Measurements from ENCODE around the gene KRTAP9-1. TPM values are rescaled to one million over a fixed set of nuclear protein-coding genes. Genes with fewer than 3 reads are reported as not detected.
"Not testable (repeated sequence)": the region's sequence is repeated elsewhere in the genome, so short reads cannot be mapped to it uniquely, and the experiment has no call there.

Gene KRTAP9-1
- total RNA-seq, 1 donor = not detected

- no peak for DNase-seq (ENCODE audit: low read depth)
- no peak within 1 kb of the TSS for H3K4me3 ChIP-seq (ENCODE audit: low read depth, low read length)
- no peak for TF ChIP-seq CTCF (IDR thresholded peaks at IDR 0.05; ENCODE audit: insufficient read depth, low read length)
Observed at GRCh38 chr17:41149652-41149985, 40.1 kb upstream of the KRTAP9-1 start, which contains the start of gene KRTAP4-5. Gene KRTAP4-5, minus strand, starts transcription at chr17:41149825. Its CDS starts 58 bp downstream, at chr17:41149767.

- no peak for DNase-seq (ENCODE audit: low read depth)
- no peak overlapping the region for H3K4me3 ChIP-seq (ENCODE audit: low read depth, low read length)
- no peak for TF ChIP-seq CTCF (IDR thresholded peaks at IDR 0.05; ENCODE audit: insufficient read depth, low read length)
Observed at GRCh38 chr17:41150026-41150425, 39.7 kb upstream of the KRTAP9-1 start.

- no peak overlapping the region for H3K4me3 ChIP-seq (ENCODE audit: low read depth, low read length)
- DNase-seq (ENCODE audit: low read depth) = no peak
- TF ChIP-seq CTCF (IDR thresholded peaks at IDR 0.05; ENCODE audit: insufficient read depth, low read length) = no peak
Observed at GRCh38 chr17:41151525-41151924, 38.2 kb upstream of the KRTAP9-1 start.

GRCh38 chr17:41153856-41154255 lies 35.8 kb upstream of the KRTAP9-1 start:
- no peak for TF ChIP-seq CTCF (IDR thresholded peaks at IDR 0.05; ENCODE audit: insufficient read depth, low read length)
- DNase-seq (ENCODE audit: low read depth) = no peak
- H3K4me3 ChIP-seq (ENCODE audit: low read depth, low read length) = no peak overlapping the region

- not testable (repeated sequence) for DNase-seq (ENCODE audit: low read depth); H3K4me3 ChIP-seq (ENCODE audit: low read depth, low read length)
Observed at GRCh38 chr17:41160190-41160589, 29.5 kb upstream of the KRTAP9-1 start.

- no peak within 1 kb of the TSS for H3K4me3 ChIP-seq (ENCODE audit: low read depth, low read length)
- TF ChIP-seq CTCF (IDR thresholded peaks at IDR 0.05; ENCODE audit: insufficient read depth, low read length) = no peak
Observed at GRCh38 chr17:41160648-41161047, 29.0 kb upstream of the KRTAP9-1 start, which contains the start of gene KRTAP4-4. Gene KRTAP4-4, minus strand, starts transcription at chr17:41160748. Its CDS starts 57 bp downstream, at chr17:41160691.

GRCh38 chr17:41163828-41164227 lies 25.9 kb upstream of the KRTAP9-1 start:
- TF ChIP-seq CTCF (IDR thresholded peaks at IDR 0.05; ENCODE audit: insufficient read depth, low read length) = no peak
- H3K4me3 ChIP-seq (ENCODE audit: low read depth, low read length) = no peak overlapping the region
- DNase-seq (ENCODE audit: low read depth) = no peak

More at GRCh38 chr17:41160648-41161047, 29.0 kb upstream of the KRTAP9-1 start, which contains the start of gene KRTAP4-4:
- no peak for DNase-seq (ENCODE audit: low read depth)

Data from fibroblast of the aortic adventitia (primary cell).